Psoas muscle (tissue), 8 donors: ENCODE data around the gene CEACAM4. TPM values are rescaled to one million over a fixed set of nuclear protein-coding genes. Genes with fewer than 3 reads are reported as not detected.

Experiments
- ATAC-seq, 4 donors: fragments of 200-7000 bp; cut with Tn5 transposase; one replicate each; pipeline ENCODE4 v1.9.1; 2020; ENCODE audit warnings: moderate library complexity in 3 of 4, mild to moderate bottlenecking in 2 of 4
- DNase-seq, 2 donors: peaks; one replicate each; pipeline ENCODE4 v3.0.0-alpha.2; 2020
- H3K27ac ChIP-seq: fragments of 200-600 bp; one replicate; pipeline ENCODE4 v1.8.0; 2022
- H3K27me3 ChIP-seq, 3 donors: fragments of 200-600 bp in 1 of 3; one replicate each; pipeline versions ENCODE4 v1.6.1 to v1.8.0; 2013 to 2022; ENCODE audit warnings: low read length in 2 of 3, mild to moderate bottlenecking in 2 of 3, moderate library complexity in 1 of 3; ENCODE audit not compliant: insufficient read depth in 3 of 3
- H3K36me3 ChIP-seq, 2 donors: fragments of 200-600 bp in 1 of 2; one replicate each; pipeline versions ENCODE4 v1.6.1 to v1.8.0; 2013 to 2022; ENCODE audit warnings: low read depth in 1 of 2, mild to moderate bottlenecking in 1 of 2, moderate library complexity in 1 of 2; ENCODE audit not compliant: insufficient read depth in 1 of 2
- H3K4me1 ChIP-seq: fragments of 200-600 bp; one replicate; pipeline ENCODE4 v1.8.0; 2022
- H3K4me3 ChIP-seq: fragments of 200-600 bp; one replicate; pipeline ENCODE4 v1.8.0; 2022; ENCODE audit warnings: mild to moderate bottlenecking
- H3K9me3 ChIP-seq: fragments of 200-600 bp; one replicate; pipeline ENCODE4 v1.8.0; 2022
- WGBS, 3 donors: extraction: QIAGEN DNeasy Blood & Tissue Kit; methylation state at CpG; one replicate each; pipeline versions ENCODE4 v1.1.6 to v1.1.7; 2013; 5-methylcytosine and 5-hydroxymethylcytosine counted together
- intact Hi-C, 2 donors: fragments of 100-400 bp; cut with DNase I; formaldehyde crosslinking; loops; one replicate each; pipeline versions ENCODE4 v1.11.0 to v1.14.2; 2022
- polyA plus RNA-seq, 3 donors: library from polyadenylated mRNA; stranded (reverse); fragments of 200-250 nt; gene quantifications; one replicate each; pipeline ENCODE4 v1.2.3, GENCODE V29; 2013
- total RNA-seq, 4 donors: library from RNA; stranded (reverse); fragmentation: NEBNext Ultra II Directional in 2 of 4; extraction: Animal tissue kit (Norgen Biotek cat#: 25700) in 2 of 4; gene quantifications; one replicate each; pipeline versions ENCODE4 v1.2.1 to v1.2.4, GENCODE V29; 2021 to 2023
- TF ChIP-seq, protein P1 (sequence below): fragments of 200-600 bp; IDR thresholded peaks from one replicate; pipeline ENCODE4 v1.8.0; 2022; ENCODE audit warnings: antibody characterized with exemption
- donor health status: healthy with polysubstance abuse.
- donor health status: DM: no; HTN: no; CAD: no; lungs with moderate emphysema.
- donor health status: Bipolar disorder and iron deficiency.
- donor health status: healthy.
- donor health status: DM: yes; HTN: yes; CAD: no.
- donor health status: DM: no; HTN: no; CAD: no.
- donor health status: DM: no; HTN: no; CAD: no.
- donor health status: DM: yes; HTN: yes; CAD: no.

Gene CEACAM4
- total and polyA plus RNA-seq, 7 donors: 0.03 to 0.73 (median 0.17) TPM; not detected in 4

GRCh38 chr19:41570639-41571112 lies 56.2 kb downstream of the CEACAM4 start:
- Histone ChIP-seq H3K4me3 (no peak overlapping the region), H3K4me1 (no peaks in the 10 kb centered on the region), H3K9me3 (no peaks in the 10 kb centered on the region), H3K27ac (no peak overlapping the region), H3K27me3 (peaks cover 0 to 18% (median 1%) of the 10 kb centered on the region in 3 donors), H3K36me3 (no peaks in the 10 kb centered on the region)
- peak in 1 of 4 donors; percentile 78 for ATAC-seq
- WGBS, 3 donors: 2 to 3% (median 3%) methylated on average over 7 of the region's 7 CpGs
- intact Hi-C loops: loop anchor here in 1 of 2 donors (5.0 kb wide), 1 partner anchor 118 kb away; no protein-coding TSS in a partner anchor
- peak; percentile 77 to 84 for DNase-seq
- TF ChIP-seq, protein P1, sequence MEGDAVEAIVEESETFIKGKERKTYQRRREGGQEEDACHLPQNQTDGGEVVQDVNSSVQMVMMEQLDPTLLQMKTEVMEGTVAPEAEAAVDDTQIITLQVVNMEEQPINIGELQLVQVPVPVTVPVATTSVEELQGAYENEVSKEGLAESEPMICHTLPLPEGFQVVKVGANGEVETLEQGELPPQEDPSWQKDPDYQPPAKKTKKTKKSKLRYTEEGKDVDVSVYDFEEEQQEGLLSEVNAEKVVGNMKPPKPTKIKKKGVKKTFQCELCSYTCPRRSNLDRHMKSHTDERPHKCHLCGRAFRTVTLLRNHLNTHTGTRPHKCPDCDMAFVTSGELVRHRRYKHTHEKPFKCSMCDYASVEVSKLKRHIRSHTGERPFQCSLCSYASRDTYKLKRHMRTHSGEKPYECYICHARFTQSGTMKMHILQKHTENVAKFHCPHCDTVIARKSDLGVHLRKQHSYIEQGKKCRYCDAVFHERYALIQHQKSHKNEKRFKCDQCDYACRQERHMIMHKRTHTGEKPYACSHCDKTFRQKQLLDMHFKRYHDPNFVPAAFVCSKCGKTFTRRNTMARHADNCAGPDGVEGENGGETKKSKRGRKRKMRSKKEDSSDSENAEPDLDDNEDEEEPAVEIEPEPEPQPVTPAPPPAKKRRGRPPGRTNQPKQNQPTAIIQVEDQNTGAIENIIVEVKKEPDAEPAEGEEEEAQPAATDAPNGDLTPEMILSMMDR: peak; percentile 53

GRCh38 chr19:41570179-41570578 lies 56.7 kb downstream of the CEACAM4 start:
- intact Hi-C loops: loop anchor here in 1 of 2 donors (5.0 kb wide), 1 partner anchor 118 kb away; no protein-coding TSS in a partner anchor
- DNase-seq (no peak), ATAC-seq (no peak)
- TF ChIP-seq, protein P1: no peak
- H3K4me1 ChIP-seq: no peaks in the 10 kb centered on the region
- H3K27me3 ChIP-seq: peaks cover 0 to 19% (median 1%) of the 10 kb centered on the region in 3 donors
- H3K36me3 ChIP-seq: no peaks in the 10 kb centered on the region
- WGBS, 3 donors: 37 to 48% (median 39%) methylated on average over 3 of the region's 3 CpGs
- no peak overlapping the region for H3K4me3 ChIP-seq
- H3K9me3 ChIP-seq: no peaks in the 10 kb centered on the region
- no peak overlapping the region for H3K27ac ChIP-seq

- TF ChIP-seq, protein P1: no peak
- Histone ChIP-seq H3K36me3 (no peaks in the 10 kb centered on the region), H3K4me1 (no peaks in the 10 kb centered on the region), H3K27me3 (peaks cover 0 to 25% (median 1%) of the 10 kb centered on the region in 3 donors), H3K9me3 (no peaks in the 10 kb centered on the region), H3K27ac (no peak overlapping the region), H3K4me3 (no peak overlapping the region)
- DNase-seq: no peak
- intact Hi-C loops: loop anchor here in 1 of 2 donors (5.0 kb wide), 1 partner anchor 117 kb away; no protein-coding TSS in a partner anchor
- ATAC-seq: no peak
- 28 to 39% (median 30%) methylated on average over 11 of the region's 11 CpGs for WGBS, 3 donors
These were observed 57.3 kb downstream of the CEACAM4 start for GRCh38 chr19:41569481-41570150.

Other genes with a start within 250 kb of the CEACAM4 start
- gene EXOSC5, start 229.7 kb downstream of the CEACAM4 start, total RNA-seq: 10 to 100 TPM; 25.4 to 42.3 (median 41.2) TPM
- gene EXOSC5, start 229.7 kb downstream of the CEACAM4 start, polyA plus RNA-seq: 10 to 100 TPM; 34.9 to 78.8 (median 59.0) TPM
- gene BCKDHA, start 229.3 kb downstream of the CEACAM4 start, total RNA-seq: 10 to 100 TPM; 31.5 to 45.1 (median 39.8) TPM
- gene BCKDHA, start 229.3 kb downstream of the CEACAM4 start, polyA plus RNA-seq: 10 to 100 TPM; 34.9 to 58.8 (median 43.3) TPM
- gene B3GNT8, start 199.7 kb downstream of the CEACAM4 start, total RNA-seq: 1 to 10 TPM in 2 of 4 donors, under 1 TPM in 2; 0.55 to 1.9 (median 1.3) TPM
- gene B3GNT8, start 199.7 kb downstream of the CEACAM4 start, polyA plus RNA-seq: under 1 TPM; 0.59 to 0.96 (median 0.73) TPM
- gene DMAC2, start 187.2 kb downstream of the CEACAM4 start, total RNA-seq: 10 to 100 TPM; 37.6 to 71.4 (median 59.5) TPM
- 100 to 1,000 TPM in 1 of 3 donors, 10 to 100 TPM in 2; 68.5 to 113 (median 88.8) TPM for gene DMAC2, start 187.2 kb downstream of the CEACAM4 start, polyA plus RNA-seq
- not detected for gene ERICH4, start 183.9 kb downstream of the CEACAM4 start, total RNA-seq
- under 1 TPM in 2 of 3 donors, not detected in 1; 0.09 to 0.10 TPM for gene ERICH4, start 183.9 kb downstream of the CEACAM4 start, polyA plus RNA-seq
- gene CEACAM21, start 50.9 kb downstream of the CEACAM4 start, total RNA-seq: under 1 TPM in 2 of 4 donors, not detected in 2; 0.21 to 0.28 TPM
- gene CEACAM21, start 50.9 kb downstream of the CEACAM4 start, polyA plus RNA-seq: under 1 TPM; 0.05 to 0.48 (median 0.20) TPM
- under 1 TPM in 2 of 4 donors, not detected in 2; 0.15 to 0.32 TPM for gene CEACAM7, start 61.2 kb upstream of the CEACAM4 start, total RNA-seq
- under 1 TPM in 1 of 3 donors, not detected in 2; 0.01 TPM for gene CEACAM7, start 61.2 kb upstream of the CEACAM4 start, polyA plus RNA-seq
- gene CEACAM5, start 81.6 kb upstream of the CEACAM4 start, total RNA-seq: under 1 TPM in 2 of 4 donors, not detected in 2; 0.69 TPM
- gene CEACAM5, start 81.6 kb upstream of the CEACAM4 start, polyA plus RNA-seq: under 1 TPM in 1 of 3 donors, not detected in 2; 0.04 TPM
- under 1 TPM in 2 of 4 donors, not detected in 2; 0.17 to 0.27 TPM for gene CEACAM6, start 128.5 kb upstream of the CEACAM4 start, total RNA-seq
- under 1 TPM in 2 of 3 donors, not detected in 1; 0.03 TPM for gene CEACAM6, start 128.5 kb upstream of the CEACAM4 start, polyA plus RNA-seq
- under 1 TPM in 1 of 4 donors, not detected in 3; 0.59 TPM for gene CEACAM3, start 169.5 kb upstream of the CEACAM4 start, total RNA-seq
- gene CEACAM3, start 169.5 kb upstream of the CEACAM4 start, polyA plus RNA-seq: under 1 TPM in 2 of 3 donors, not detected in 1; 0.01 to 0.05 TPM
- gene LYPD4, start 217.6 kb upstream of the CEACAM4 start, total RNA-seq: not detected
- gene LYPD4, start 217.6 kb upstream of the CEACAM4 start, polyA plus RNA-seq: not detected
- not detected for gene DMRTC2, start 218.0 kb upstream of the CEACAM4 start, total RNA-seq
- not detected for gene DMRTC2, start 218.0 kb upstream of the CEACAM4 start, polyA plus RNA-seq
- gene RPS19, start 233.2 kb upstream of the CEACAM4 start, total RNA-seq: 100 to 1,000 TPM; 593 to 962 (median 730) TPM
- gene RPS19, start 233.2 kb upstream of the CEACAM4 start, polyA plus RNA-seq: 1,000 to 10,000 TPM; 1,218 to 2,236 (median 1,284) TPM